NCI-H2107 (cell line): Measurements from ENCODE around the gene TFDP1.

Experiments
- DNase-seq: peaks from one replicate; lab custom pipeline; 2025; lab: John Stamatoyannopoulos, UW

The TFDP1 gene

GRCh38 chr13:113634279-113635047 is 49.9 kb downstream of the TFDP1 start:
- DNase-seq, result no peak

DNA sequence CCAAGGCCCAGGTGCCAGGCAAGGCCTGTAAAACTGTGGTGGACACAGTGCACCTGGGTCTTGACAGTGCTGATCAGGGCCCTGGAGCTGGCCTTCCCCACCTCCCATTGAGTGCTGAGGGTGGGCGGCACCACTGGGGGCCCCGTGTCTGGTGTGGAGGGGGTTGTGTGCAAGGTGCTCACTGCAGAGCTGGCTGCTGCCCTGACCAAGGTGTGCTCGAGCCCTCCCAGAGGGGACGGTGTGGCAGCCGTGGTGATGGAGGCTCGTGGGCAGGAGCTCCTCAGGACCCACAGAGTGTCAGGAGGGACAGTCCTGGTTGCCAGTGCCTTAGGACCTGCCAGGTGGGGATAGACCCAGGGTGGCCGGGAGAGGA is 50.5 kb downstream of the TFDP1 start:
- DNase-seq, result no peak

GRCh38 chr13:113635709-113636108 is 51.2 kb downstream of the TFDP1 start:
- no peak for DNase-seq

GRCh38 chr13:113636266-113636963 is 51.9 kb downstream of the TFDP1 start:
- DNase-seq, result no peak

DNA sequence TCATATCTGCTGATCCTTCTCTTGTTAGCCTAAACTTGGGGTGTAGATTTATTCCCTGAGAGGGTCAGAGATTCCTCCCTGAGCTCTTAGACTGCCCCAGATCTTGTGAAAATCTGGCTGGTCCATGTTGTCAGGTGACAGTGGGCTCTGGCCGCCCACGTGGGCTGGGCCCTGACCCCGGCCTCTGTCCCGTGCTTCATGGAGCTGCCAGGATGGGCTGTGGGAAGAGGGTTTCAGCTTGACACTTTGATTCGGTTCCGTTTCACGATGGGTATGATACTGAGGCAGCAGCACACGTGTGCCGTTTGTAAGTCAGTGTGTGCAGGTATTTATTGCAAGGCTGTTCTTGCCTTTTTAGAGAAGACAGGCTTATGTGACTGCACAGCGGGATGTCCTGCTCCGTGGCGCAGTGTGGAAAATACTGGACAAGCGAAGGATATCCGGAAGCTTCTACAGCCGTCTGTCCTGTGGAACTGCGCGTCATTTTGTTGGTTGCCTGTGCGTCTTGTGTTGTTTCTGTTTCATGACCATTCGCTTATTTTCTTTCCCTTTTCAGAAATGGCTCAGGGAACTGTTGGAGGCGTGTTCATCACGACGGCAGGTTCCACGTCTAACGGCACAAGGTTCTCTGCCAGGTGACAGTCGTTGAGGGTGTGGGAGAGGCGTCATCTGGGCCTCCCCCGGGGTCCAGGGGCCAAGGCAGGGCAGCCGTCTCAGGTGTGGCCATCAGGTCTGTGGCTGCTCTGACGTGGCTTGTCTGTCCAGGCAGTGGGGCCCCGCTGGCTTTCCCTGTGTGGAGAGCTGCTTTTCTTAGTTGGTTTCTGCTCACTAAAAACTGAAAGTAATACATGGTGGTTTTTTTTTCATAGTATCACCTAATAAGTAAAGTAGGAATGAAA is 53.0 kb downstream of the TFDP1 start:
- no peak for DNase-seq

- DNase-seq, result no peak
Measured at GRCh38 chr13:113638173-113638746, 53.7 kb downstream of the TFDP1 start.

DNA sequence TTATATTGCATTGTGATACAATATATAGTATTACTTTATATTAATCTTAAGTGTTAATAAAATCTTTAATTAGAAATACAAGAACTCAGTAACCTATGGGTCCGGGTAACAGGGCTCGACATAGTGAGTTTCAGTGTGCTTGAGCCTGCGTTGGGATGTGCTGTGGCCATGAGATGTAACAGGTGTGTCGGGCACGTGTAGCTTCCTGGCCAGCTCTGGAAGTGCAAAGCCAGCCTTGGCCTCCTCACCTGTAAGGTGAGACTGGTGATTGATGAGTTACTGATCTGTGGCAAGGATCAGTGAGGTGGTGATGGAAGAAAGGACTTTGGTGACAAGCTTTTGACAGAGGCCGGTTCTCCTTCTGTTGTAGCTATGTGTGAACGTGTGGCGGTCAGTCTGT is 54.3 kb downstream of the TFDP1 start:
- no peak for DNase-seq

GRCh38 chr13:113639616-113640262 is 55.2 kb downstream of the TFDP1 start:
- no peak for DNase-seq

DNA sequence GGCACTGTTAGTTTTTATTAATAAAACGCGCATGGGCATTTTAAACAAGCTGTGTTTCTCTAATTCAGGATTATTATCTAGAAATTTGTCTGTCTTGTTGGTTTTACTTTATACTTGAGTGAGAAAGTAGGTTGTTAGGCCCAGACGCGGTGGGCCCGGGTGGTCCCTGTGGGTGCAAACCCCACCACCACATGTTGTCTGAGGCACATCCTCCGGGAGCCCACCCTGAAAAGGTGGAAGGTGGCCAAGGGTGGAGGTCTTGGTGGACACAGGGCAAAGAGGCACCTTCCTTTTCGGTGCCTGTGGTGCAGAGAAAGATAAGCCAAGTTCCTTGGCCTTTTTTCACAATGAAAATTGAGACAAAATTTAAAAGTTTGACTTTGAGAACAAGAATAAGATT is 56.9 kb downstream of the TFDP1 start:
- no peak for DNase-seq

DNA sequence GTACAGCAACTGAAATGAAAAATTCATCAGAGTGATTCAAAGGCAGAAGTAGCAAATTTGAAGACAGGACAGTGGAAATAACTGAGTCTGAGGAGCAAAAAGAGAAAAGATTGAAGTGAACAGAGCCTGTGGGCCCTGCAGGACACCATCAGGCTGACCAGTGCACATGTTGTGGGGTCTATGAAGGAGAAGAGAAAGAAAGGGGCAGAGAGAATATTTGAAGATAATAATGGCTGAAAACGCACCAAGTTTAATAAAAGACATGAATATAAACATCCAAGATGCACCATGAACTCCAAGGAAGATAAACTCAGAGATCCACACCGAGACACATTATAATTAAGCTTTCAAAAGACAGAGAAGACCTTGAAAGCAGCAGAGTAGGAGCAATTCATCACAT is 58.0 kb downstream of the TFDP1 start:
- DNase-seq, result no peak

DNA sequence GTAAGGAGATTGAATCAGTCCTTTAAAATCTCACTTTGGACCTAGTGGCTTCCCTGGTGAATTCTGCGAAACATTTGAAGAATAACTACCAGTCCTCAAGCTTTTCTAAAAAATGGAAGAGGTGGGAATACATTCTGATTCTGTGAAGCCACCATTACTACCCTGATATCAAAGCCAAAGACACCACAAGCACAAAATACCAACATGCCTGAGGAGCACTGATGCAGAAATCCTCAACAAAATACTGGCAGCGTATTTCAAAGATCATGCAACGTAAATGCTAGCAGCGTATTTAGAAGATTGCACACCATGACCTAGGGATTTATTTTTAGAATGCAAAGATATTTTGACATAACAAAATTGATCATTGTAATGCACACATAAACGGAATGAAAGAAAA is 59.0 kb downstream of the TFDP1 start:
- no peak for DNase-seq

DNA sequence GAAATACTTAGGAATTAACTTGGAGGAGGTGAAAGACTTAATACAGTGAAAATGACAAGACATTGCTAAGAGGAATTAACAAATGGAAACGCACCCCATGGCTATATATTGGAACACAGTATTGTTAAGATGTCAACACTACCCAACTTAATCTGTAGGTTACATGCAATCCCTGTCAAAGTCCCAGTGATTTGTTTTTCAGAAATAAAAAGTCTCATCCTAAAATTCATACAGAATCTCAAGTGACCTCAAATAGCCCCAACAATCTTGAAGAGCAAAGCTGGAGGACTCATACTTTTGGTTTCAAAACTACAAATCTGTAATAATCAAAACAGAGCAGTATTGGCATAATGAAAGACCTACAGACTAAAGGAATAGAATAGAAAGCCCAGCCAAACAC is 60.2 kb downstream of the TFDP1 start:
- DNase-seq, result no peak

DNA sequence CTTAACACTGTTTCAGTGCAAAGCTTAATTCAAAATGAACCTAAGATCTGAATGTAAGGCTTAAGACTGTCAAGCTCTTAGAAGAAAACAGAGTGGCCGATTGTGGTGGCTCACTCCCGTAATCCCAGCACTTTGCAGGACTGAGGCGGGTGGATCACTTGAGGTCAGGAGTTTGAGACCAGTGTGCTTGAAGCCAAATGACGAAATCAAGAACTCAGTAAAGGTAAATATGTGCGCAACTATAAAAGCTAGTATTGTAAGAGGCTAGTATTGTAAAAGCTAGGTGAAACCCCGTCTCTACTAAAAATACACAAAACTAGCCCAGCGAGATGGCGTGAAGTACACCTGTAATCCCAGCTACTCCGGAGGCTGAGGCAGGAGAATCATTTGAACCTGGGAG is 60.8 kb downstream of the TFDP1 start:
- no peak for DNase-seq

DNA sequence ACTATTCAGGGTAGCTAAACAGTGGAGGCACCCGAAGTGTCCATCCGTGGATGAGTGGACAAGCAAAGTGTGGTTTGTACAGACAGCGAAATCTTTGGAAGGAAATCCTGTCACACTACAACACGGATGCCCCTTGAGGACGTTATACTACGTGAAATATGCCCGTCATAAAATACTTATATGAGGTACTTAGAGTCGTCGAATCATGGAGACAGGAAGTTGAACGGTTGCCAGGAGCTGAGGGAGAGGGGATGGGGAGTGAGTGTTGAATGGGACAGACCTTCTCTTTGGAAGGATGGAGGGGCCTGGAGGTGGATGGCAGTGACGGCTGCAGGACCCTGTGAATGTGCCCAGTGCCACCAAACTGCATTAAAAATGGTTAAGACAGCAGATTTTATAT is 61.8 kb downstream of the TFDP1 start:
- no peak for DNase-seq

DNA sequence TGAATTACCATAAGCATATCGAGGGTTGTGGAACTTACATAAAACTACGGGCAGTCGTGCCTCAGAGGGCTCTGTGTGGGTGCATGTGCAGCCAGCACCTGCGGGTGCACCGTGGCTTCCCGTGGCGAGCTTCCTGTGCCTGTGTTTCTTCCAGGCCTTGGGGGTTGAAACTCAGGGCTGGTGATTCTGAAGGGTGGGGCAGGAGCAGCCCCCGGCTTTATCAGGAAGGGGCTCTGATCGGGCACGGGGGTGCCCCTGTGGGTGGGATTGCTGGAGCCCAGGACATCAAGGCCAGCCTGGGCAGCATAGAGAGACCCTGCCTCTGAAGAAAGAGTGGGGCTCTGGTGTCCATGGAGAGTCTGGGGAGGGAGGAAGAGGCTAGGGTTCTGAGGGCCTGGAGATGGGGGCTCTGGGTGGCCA is 62.4 kb downstream of the TFDP1 start:
- no peak for DNase-seq

- peak; percentile 84 for DNase-seq
Measured at GRCh38 chr13:113647351-113648215, 63.0 kb downstream of the TFDP1 start.

GRCh38 chr13:113648216-113648610 is 63.7 kb downstream of the TFDP1 start:
- DNase-seq, result no peak

DNA sequence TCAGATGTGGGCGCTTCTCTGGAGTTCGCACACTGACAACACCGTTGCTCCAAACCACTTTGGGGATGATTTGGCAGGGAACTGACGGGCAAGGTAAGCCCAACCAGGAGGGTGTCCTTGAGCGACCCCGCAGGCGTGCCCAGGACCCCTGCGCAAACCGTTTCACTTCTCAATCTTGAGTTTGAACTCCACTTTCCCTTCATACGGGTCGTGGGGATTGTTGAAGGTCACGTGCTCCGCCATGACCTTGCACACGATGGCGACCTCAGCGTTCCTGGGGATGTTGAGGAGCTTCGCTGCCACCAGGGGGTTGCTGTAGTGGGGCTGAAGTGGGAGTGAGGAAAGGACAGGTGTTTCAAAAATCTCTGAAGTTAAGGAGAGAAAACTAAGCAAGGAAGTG is 64.7 kb downstream of the TFDP1 start:
- no peak for DNase-seq

DNA sequence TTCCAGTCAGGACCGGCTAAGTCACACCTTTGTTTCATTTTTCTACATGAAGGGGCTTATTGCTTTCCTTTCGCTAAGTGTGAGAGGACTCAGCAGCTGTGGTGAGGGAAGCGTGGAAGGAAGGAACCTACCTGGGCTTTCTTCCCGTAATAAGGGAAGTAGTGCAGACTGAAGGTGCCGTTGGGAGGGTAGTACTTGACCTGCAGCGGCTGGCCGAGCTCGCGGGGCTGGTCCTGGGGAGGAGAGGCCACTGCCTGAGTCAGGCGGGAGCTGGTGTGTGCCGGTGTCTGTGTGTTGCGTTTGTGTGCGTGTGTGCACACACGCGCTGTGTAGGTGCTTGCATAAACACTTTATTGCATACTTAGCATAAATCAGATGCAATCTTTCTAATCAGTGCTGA is 65.7 kb downstream of the TFDP1 start:
- no peak for DNase-seq

GRCh38 chr13:113650731-113651148 is 66.2 kb downstream of the TFDP1 start:
- no peak for DNase-seq
